ENCODE results near the gene IRF9. TPM values are rescaled to one million over a fixed set of nuclear protein-coding genes. Genes with fewer than 3 reads are reported as not detected.
A peak's percentile ranks its signal among the peaks of the same experiment; 100 is the strongest.

IRF9 gene
- total RNA-seq (100 to 1,000 TPM; 109 to 116 TPM), polyA plus RNA-seq (10 to 100 TPM; 46.6 to 68.6 (median 51.3) TPM), total RNA-seq (13.3 to 96.0 (median 31.9) reads per million in 6 experiments)

DNA sequence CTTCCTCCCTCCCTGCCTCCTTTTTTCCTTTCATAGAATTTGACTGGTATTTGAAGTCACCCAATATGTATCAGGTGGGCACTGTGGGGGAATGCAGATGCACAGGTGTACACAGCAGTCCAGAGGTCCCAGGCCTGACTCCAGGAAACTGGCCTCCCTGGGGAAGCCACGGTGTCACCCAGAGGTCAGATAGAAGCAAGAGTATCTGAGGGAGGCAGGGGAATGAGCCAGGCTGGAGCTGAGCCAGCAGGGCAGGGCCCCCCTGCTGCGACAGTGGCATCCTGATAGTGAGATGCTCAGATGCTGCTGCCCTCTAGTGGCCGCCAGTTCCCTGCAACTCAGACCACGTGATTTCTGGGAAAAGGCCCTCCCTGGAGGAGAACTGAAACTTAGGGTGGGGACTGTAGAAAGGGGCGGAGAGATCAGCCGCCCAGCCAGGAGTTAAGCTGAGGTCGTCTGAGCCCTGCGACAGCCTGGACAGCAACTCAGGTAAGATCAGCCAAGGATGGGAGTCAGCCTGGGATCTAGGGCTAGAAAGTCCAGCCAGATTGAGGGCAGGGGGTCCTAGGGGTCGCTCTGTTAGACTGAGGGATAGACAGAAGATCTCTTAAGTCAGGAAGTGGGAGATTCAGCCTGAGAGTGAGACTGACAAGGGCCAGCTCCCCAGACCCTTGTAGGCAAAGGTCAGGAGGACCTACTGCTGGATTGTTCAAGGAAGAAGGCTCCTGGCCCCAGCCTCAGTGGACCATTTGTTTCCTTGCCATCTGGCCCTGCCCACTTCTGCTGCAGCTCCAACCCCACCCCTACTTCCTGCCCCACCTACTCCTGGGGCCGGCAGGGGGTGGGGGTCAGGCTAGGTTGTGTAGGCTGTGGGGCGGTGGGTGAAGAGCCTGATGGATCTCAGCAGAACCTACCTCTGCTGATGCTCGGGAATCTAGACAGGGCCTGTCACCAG lies at the start of gene IRF9:
TSS of gene IRF9 (plus strand) at position 416 of the 955 bp plus-strand sequence. CDS start 880 bp downstream, outside the sequence.
- peaks cover 0 to 2% (median 0%) of the 10 kb centered on the region in 5 donors for H3K27me3 Mint-ChIP-seq
- peaks cover 4 to 76% (median 27%) of the 10 kb centered on the region in 3 donors for H3K36me3 Mint-ChIP-seq
- peak; percentile 94 to 99 (median 97) for DNase-seq
- peak within 1 kb of the TSS; percentile 92 to 100 (median 99) for H3K27ac Mint-ChIP-seq
- peak; percentile 89 to 90 for ATAC-seq
- peak within 1 kb of the TSS; percentile 95 to 100 (median 98) for H3K4me3 Mint-ChIP-seq
- H3K4me1 Mint-ChIP-seq, result peaks cover 27 to 64% (median 55%) of the 10 kb centered on the region in 4 donors
- POLR2A ChIA-PET, result interaction anchor here (0.6 to 4.4 kb wide), 26 partner anchors 10 to 1066 kb away, joined by 3 to 55 read pairs (median 6); partner anchors contain the start of genes C14orf119, CHMP4A, DCAF11 and EMC9
- H3K9me3 Mint-ChIP-seq, result no peaks in the 10 kb centered on the region

GRCh38 chr14:24113379-24113800 lies 47.7 kb upstream of the IRF9 start:
- DNase-seq, result no peak
- Mint-ChIP-seq H3K27ac (peak overlapping the region; percentile 95 to 100 (median 99)), H3K4me3 (peak overlapping the region; percentile 89 to 99 (median 98)), H3K9me3 (peaks cover 0 to 2% (median 0%) of the 10 kb centered on the region in 9 donors), H3K36me3 (peaks cover under 1 to 20% (median 4%) of the 10 kb centered on the region in 3 donors), H3K27me3 (peaks cover 0 to 4% (median 0%) of the 10 kb centered on the region in 5 donors), H3K4me1 (peaks cover 24 to 50% (median 40%) of the 10 kb centered on the region in 4 donors)
- ATAC-seq, result no peak
- POLR2A ChIA-PET, result interaction anchor here (0.8 to 7.7 kb wide), 19 partner anchors 9 to 827 kb away, joined by 3 to 177 read pairs (median 9); partner anchors contain the start of genes EMC9, IRF9, MDP1 and PCK2

DNA sequence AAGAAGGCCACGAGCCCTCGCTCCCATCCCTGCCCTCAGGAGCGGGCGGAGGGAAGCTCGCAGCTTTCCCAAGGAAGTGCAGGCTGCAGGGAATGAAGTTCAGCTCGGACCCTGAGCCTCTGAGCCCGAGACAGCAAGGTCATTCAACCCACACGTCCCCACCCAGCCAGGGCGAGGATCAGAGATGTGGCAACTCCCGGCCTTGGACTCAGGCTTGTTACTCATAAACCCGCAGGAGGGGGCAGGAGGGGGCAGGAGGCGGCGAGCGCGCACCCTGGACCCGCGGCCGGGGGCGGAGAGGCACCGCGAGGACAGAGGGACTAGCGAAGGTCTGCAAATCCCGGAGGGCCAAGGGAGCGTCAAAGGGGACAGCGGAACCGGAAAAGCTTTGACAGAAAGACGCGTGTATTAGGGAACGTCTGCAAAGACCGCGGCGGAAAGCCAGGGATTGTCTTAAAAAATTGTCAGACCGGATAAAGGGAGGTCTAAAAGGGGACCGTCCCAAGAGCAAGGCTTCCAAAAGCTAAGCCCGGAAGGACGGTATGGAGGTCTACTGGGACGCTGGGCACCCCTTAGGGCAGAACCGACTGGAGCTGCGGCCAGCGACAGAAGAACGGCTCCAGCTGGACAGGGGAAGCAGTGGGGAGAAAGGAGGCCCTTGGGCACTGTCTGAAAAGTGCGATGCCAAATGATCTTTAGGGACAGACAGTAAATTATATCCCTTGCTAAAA lies 47.1 kb upstream of the IRF9 start:
- Mint-ChIP-seq H3K4me1 (peaks cover 22 to 44% (median 39%) of the 10 kb centered on the region in 4 donors), H3K9me3 (peaks cover 0 to 2% (median 0%) of the 10 kb centered on the region in 9 donors), H3K36me3 (peaks cover 5 to 26% (median 9%) of the 10 kb centered on the region in 3 donors), H3K4me3 (peak overlapping the region; percentile 89 to 99 (median 98)), H3K27ac (peak overlapping the region; percentile 95 to 100 (median 99)), H3K27me3 (peaks cover 0 to 4% (median 0%) of the 10 kb centered on the region in 5 donors)
- POLR2A ChIA-PET, result interaction anchor here (0.8 to 7.7 kb wide), 33 partner anchors 9 to 1019 kb away, joined by 3 to 177 read pairs (median 8); partner anchors contain the start of genes ACIN1, CARMIL3, CBLN3 and CHMP4A
- peak; percentile 24 to 29 for ATAC-seq
- peak in 9 of 10 donors; percentile 50 to 96 (median 80) for DNase-seq

DNA sequence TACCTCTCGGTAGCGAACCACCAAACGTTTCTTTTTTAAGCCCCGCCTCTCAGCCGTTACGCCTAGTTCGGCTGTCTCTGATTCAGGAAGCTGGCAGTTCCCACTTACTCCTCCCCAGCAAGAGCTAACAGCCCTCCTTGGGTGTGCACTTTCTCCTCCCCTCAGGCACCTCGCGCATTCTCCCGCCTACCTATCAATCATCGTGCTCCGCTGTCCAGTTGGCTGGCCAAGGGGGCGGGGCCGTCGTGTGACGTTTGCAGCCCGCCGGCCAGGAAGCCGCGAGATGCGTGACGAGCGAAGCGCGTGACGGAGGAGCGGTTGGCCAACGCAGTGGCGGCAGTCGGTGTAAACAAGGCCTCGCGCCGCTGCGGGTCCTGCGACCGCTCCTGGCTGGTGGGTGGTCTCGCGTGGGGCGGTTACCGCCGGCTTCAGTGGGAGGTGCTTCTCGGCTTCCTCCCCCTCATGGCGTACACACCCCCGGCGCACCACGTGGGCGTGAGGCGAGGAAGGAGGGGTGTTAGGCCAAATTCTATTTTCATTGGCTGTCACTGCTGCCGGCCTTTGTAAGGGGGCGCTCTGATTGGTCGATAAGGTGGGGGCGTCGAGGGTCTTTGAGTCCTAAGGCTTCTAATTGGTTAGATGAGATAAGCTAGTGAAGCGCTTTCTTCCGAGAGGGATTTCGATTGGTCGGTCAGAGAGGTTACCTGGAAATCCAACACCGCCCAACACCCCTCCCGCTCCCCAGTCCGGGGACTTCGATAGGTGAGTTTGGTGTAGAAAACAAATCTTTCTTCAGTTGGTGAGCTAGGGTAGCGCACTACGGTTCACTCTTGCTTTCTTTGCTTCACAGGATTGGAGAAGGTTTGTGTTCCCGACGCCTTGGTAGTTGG lies 46.3 kb upstream of the IRF9 start, which contains the start of the genes DCAF11 and NRL:
TSS of gene DCAF11 (plus strand) at position 246 of the 890 bp plus-strand sequence. CDS start 818 bp downstream, outside the sequence.
TSS of gene NRL (minus strand) at position 418 of the 890 bp plus-strand sequence. CDS start 32,101 bp downstream, outside the sequence.
- DNase-seq, result peak; percentile 96 to 100 (median 99)
- H3K9me3 Mint-ChIP-seq, result peaks cover 0 to 2% (median 0%) of the 10 kb centered on the region in 9 donors
- peak within 1 kb of the TSS; percentile 89 to 99 (median 98) for H3K4me3 Mint-ChIP-seq
- POLR2A ChIA-PET, result interaction anchor here (0.6 to 7.7 kb wide), 36 partner anchors 10 to 1020 kb away, joined by 3 to 177 read pairs (median 6); partner anchors contain the start of genes ACIN1, CARMIL3, CBLN3 and CHMP4A
- peaks cover 5 to 34% (median 16%) of the 10 kb centered on the region in 3 donors for H3K36me3 Mint-ChIP-seq
- H3K27ac Mint-ChIP-seq, result peak within 1 kb of the TSS; percentile 95 to 100 (median 99)
- peaks cover 0 to 4% (median 0%) of the 10 kb centered on the region in 5 donors for H3K27me3 Mint-ChIP-seq
- H3K4me1 Mint-ChIP-seq, result peaks cover 22 to 39% (median 37%) of the 10 kb centered on the region in 4 donors
- ATAC-seq, result peak; percentile 84

DNA sequence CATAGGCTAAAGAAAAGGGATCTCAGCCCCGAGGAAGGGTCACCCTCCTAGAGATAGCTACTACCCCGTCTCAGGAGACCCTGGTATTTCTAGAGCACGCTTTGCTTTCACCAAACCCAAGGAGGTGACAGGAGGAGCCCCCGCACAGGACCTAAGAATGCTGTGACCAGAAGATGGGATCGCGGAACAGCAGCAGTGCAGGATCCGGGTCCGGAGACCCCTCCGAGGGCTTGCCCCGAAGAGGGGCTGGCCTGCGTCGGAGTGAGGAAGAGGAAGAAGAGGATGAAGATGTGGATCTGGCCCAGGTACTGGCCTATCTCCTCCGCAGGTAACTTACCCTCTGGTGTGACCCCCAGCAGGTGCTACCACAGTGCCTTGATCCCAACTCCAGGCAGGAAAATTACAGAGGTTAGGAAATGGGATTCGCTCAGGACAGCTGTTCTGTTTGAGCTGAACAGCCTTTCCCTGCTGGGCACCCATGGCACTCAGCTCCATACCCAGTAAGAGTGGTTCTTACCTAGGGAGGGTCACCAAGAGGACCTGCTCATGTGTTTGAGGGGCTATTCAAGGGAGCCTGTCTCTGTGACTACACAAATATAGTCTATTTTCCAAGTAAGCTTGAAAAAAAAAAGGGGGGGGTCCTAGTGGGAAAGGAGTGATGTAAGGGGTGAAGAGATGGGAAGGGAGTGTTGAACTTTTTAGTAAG lies 45.5 kb upstream of the IRF9 start:
- H3K36me3 Mint-ChIP-seq, result peaks cover 5 to 40% (median 17%) of the 10 kb centered on the region in 3 donors
- POLR2A ChIA-PET, result interaction anchor here (0.5 to 7.7 kb wide), 23 partner anchors 10 to 1021 kb away, joined by 3 to 177 read pairs (median 8); partner anchors contain the start of genes ACIN1, CARMIL3, CHMP4A and DHRS1

GRCh38 chr14:24116128-24116814 lies 44.8 kb upstream of the IRF9 start:
- peaks cover 0 to 4% (median 0%) of the 10 kb centered on the region in 5 donors for H3K27me3 Mint-ChIP-seq

More for the DNA sequence above, 45.5 kb upstream of the IRF9 start:
- H3K9me3 Mint-ChIP-seq, result peaks cover 0 to 2% (median 0%) of the 10 kb centered on the region in 9 donors
- peaks cover 0 to 4% (median 0%) of the 10 kb centered on the region in 5 donors for H3K27me3 Mint-ChIP-seq
- peaks cover 22 to 39% (median 38%) of the 10 kb centered on the region in 4 donors for H3K4me1 Mint-ChIP-seq
- DNase-seq (no peak), ATAC-seq (no peak)
- peak overlapping the region; percentile 89 to 99 (median 98) for H3K4me3 Mint-ChIP-seq
- peak overlapping the region; percentile 95 to 100 (median 99) for H3K27ac Mint-ChIP-seq

DNA sequence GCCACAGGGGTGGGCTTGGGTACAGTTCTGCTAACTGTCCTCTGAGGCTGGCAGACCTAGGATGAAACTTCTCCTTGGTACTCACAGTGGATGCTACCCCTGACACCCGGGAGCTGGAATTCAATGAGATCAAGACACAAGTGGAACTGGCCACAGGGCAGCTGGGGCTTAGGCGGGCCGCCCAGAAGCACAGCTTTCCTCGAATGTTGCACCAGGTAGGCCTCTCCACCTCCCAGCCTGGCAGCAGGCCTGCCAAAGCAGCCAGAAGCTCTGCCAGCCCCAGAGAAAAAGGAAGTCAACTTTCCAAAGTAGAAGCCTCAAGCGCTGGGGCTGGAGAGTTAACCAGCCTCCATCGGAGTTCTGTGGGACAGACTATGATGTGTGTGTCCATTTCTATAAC lies 43.9 kb upstream of the IRF9 start:
- Mint-ChIP-seq H3K4me3 (peak overlapping the region in 3 of 10 donors; percentile 94 to 99 (median 99)), H3K36me3 (peaks cover 5 to 56% (median 24%) of the 10 kb centered on the region in 3 donors), H3K9me3 (peaks cover 0 to 2% (median 0%) of the 10 kb centered on the region in 9 donors), H3K27me3 (peaks cover 0 to 4% (median 0%) of the 10 kb centered on the region in 5 donors), H3K27ac (no peak overlapping the region), H3K4me1 (peaks cover 22 to 39% (median 36%) of the 10 kb centered on the region in 4 donors)
- ATAC-seq (no peak), DNase-seq (no peak)
- POLR2A ChIA-PET, result interaction anchor here (1.0 to 7.7 kb wide), 5 partner anchors 9 to 44 kb away, joined by 4 to 177 read pairs (median 8); partner anchors contain the start of genes IRF9 and PSME1

More at GRCh38 chr14:24116128-24116814, 44.8 kb upstream of the IRF9 start:
- POLR2A ChIA-PET, result interaction anchor here (1.2 to 7.7 kb wide), 9 partner anchors 10 to 155 kb away, joined by 4 to 177 read pairs (median 23); partner anchors contain the start of genes EMC9, IRF9, PSME1 and PSME2
- DNase-seq (no peak), ATAC-seq (no peak)
- peaks cover 5 to 47% (median 21%) of the 10 kb centered on the region in 3 donors for H3K36me3 Mint-ChIP-seq
- peak overlapping the region; percentile 21 to 100 (median 98) for H3K27ac Mint-ChIP-seq
- H3K4me1 Mint-ChIP-seq, result peaks cover 22 to 39% (median 36%) of the 10 kb centered on the region in 4 donors
- peaks cover 0 to 2% (median 0%) of the 10 kb centered on the region in 9 donors for H3K9me3 Mint-ChIP-seq
- H3K4me3 Mint-ChIP-seq, result peak overlapping the region; percentile 89 to 99 (median 98)

DNA sequence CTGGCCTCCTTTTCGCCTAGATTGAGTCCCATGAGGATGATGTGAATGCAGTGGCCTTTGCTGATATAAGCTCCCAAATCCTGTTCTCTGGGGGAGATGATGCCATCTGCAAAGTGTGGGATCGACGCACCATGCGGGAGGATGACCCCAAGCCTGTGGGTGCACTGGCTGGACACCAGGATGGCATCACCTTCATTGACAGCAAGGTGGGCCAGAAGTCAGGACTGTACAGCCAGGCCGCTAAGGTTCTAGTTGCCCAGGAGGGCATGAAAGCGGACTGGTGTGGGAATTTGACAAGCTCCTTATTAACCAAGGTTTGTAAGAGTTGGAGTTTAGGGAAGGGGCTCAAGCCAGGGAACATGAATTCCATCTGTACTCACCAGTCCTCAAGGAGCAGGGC lies 41.4 kb upstream of the IRF9 start:
- no peak overlapping the region for H3K4me3 Mint-ChIP-seq
- H3K27me3 Mint-ChIP-seq, result peaks cover 0 to 3% (median 0%) of the 10 kb centered on the region in 5 donors
- H3K4me1 Mint-ChIP-seq, result peaks cover 23 to 43% (median 38%) of the 10 kb centered on the region in 4 donors
- no peak for DNase-seq
- H3K36me3 Mint-ChIP-seq, result peaks cover 5 to 81% (median 26%) of the 10 kb centered on the region in 3 donors
- POLR2A ChIA-PET, result interaction anchor here (0.6 to 7.7 kb wide), 5 partner anchors 10 to 43 kb away, joined by 3 to 177 read pairs (median 5); partner anchors contain the start of gene PSME1
- H3K27ac Mint-ChIP-seq, result no peak overlapping the region
- no peak for ATAC-seq
- H3K9me3 Mint-ChIP-seq, result peaks cover 0 to 2% (median 0%) of the 10 kb centered on the region in 9 donors

GRCh38 chr14:24121210-24121609 lies 39.9 kb upstream of the IRF9 start:
- Mint-ChIP-seq H3K4me1 (peaks cover 13 to 29% (median 26%) of the 10 kb centered on the region in 4 donors), H3K9me3 (no peaks in the 10 kb centered on the region), H3K27me3 (no peaks in the 10 kb centered on the region), H3K27ac (no peak overlapping the region), H3K36me3 (peaks cover 5 to 87% (median 23%) of the 10 kb centered on the region in 3 donors), H3K4me3 (no peak overlapping the region)
- DNase-seq (no peak), ATAC-seq (no peak)
- POLR2A ChIA-PET, result no interaction called here
